H9 (cell line): Measurements from ENCODE around the gene MAP1LC3C. TPM values are rescaled to one million over a fixed set of nuclear protein-coding genes. Genes with fewer than 3 reads are reported as not detected.

Source experiments
- DNase-seq: peaks from one replicate; pipeline ENCODE4 v3.0.0-alpha.2; 2017
- H2AFZ ChIP-seq: one replicate; pipeline ENCODE4 v1.6.1; 2013; ENCODE audit warnings: mild to moderate bottlenecking, low read length, control low read depth, moderate library complexity
- H2AK5ac ChIP-seq: 2 replicates; pipeline ENCODE4 v1.6.1; 2013; ENCODE audit warnings: low read length, control low read depth, mixed read lengths; ENCODE audit not compliant: insufficient read length
- H2BK120ac ChIP-seq: one replicate; pipeline ENCODE4 v1.6.1; 2013; ENCODE audit warnings: low read depth, mild to moderate bottlenecking, low read length, control low read depth, inconsistent platforms; ENCODE audit not compliant: poor library complexity, severe bottlenecking
- H2BK12ac ChIP-seq: 2 replicates; pipeline ENCODE4 v1.6.1; 2013; ENCODE audit warnings: low read length, control low read depth, mixed read lengths, low read depth; ENCODE audit not compliant: insufficient read length
- H2BK15ac ChIP-seq: 2 replicates; pipeline ENCODE4 v1.6.1; 2013; ENCODE audit warnings: low read depth, low read length, control low read depth
- H2BK20ac ChIP-seq: one replicate; pipeline ENCODE4 v1.6.1; 2013; ENCODE audit warnings: low read depth, mild to moderate bottlenecking, low read length, control low read depth, inconsistent platforms; ENCODE audit not compliant: poor library complexity, severe bottlenecking
- H2BK5ac ChIP-seq: 2 replicates; pipeline ENCODE4 v1.6.1; 2013; ENCODE audit warnings: low read length, control low read depth, mixed read lengths; ENCODE audit not compliant: insufficient read length
- H3K14ac ChIP-seq: 2 replicates; pipeline ENCODE4 v1.6.1; 2013; ENCODE audit warnings: low read length, control low read depth; ENCODE audit not compliant: insufficient read depth
- H3K18ac ChIP-seq: 2 replicates; pipeline ENCODE4 v1.6.1; 2013; ENCODE audit warnings: low read depth, mild to moderate bottlenecking, mixed read lengths, low read length, control low read depth; ENCODE audit not compliant: insufficient read length
- H3K23ac ChIP-seq: 2 replicates; pipeline ENCODE4 v1.6.1; 2013; ENCODE audit warnings: low read length, control low read depth, mixed read lengths, low read depth; ENCODE audit not compliant: insufficient read length
- H3K23me2 ChIP-seq: 2 replicates; pipeline ENCODE4 v1.6.1; 2013; ENCODE audit warnings: low read depth, mild to moderate bottlenecking, mixed read lengths, low read length, control low read depth; ENCODE audit not compliant: insufficient read length, poor library complexity, severe bottlenecking
- H3K27ac ChIP-seq: 2 replicates; pipeline ENCODE4 v1.5.1; 2013; ENCODE audit warnings: low read length, control low read depth, mixed read lengths, low read depth; ENCODE audit not compliant: insufficient read length
- H3K27me3 ChIP-seq: 2 replicates; pipeline ENCODE4 v1.6.1; 2013; ENCODE audit warnings: low read length, control low read depth, inconsistent platforms; ENCODE audit not compliant: insufficient read depth
- H3K4ac ChIP-seq: 2 replicates; pipeline ENCODE4 v1.6.1; 2013; ENCODE audit warnings: low read depth, mild to moderate bottlenecking, control low read depth, inconsistent platforms, low read length, moderate library complexity
- H3K4me1 ChIP-seq: 2 replicates; pipeline ENCODE4 v1.6.1; 2013; ENCODE audit warnings: low read length, control low read depth, inconsistent platforms; ENCODE audit not compliant: insufficient read depth
- H3K4me2 ChIP-seq: 2 replicates; pipeline ENCODE4 v1.6.1; 2013; ENCODE audit warnings: low read length, control low read depth, mixed read lengths; ENCODE audit not compliant: insufficient read length, insufficient read depth
- H3K56ac ChIP-seq: 2 replicates; pipeline ENCODE4 v1.6.1; 2013; ENCODE audit warnings: low read depth, mild to moderate bottlenecking, mixed read lengths, low read length, control low read depth; ENCODE audit not compliant: insufficient read length
- H3K79me1 ChIP-seq: 2 replicates; pipeline ENCODE4 v1.6.1; 2013; ENCODE audit warnings: low read depth, mild to moderate bottlenecking, moderate library complexity, low read length, control low read depth, inconsistent platforms; ENCODE audit not compliant: insufficient read depth, poor library complexity, severe bottlenecking
- H3K79me2 ChIP-seq: 2 replicates; pipeline ENCODE4 v1.6.1; 2013; ENCODE audit warnings: low read length, control low read depth, inconsistent platforms; ENCODE audit not compliant: insufficient read depth
- H3K9ac ChIP-seq: 2 replicates; pipeline ENCODE4 v1.6.1; 2013; ENCODE audit warnings: low read length, control low read depth, mixed read lengths; ENCODE audit not compliant: insufficient read length; ENCODE audit errors: extremely low read depth
- H3K9me3 ChIP-seq: one replicate; pipeline ENCODE4 v1.6.1; 2013; ENCODE audit warnings: low read depth, low read length, inconsistent platforms; ENCODE audit not compliant: control insufficient read depth
- H3T11ph ChIP-seq: one replicate; pipeline ENCODE4 v1.6.1; 2013; ENCODE audit warnings: mild to moderate bottlenecking, low read length, control low read depth, inconsistent platforms
- H4K20me1 ChIP-seq: one replicate; pipeline ENCODE4 v1.6.1; 2013; ENCODE audit not compliant: control insufficient read depth, insufficient read length, insufficient read depth
- H4K5ac ChIP-seq: 2 replicates; pipeline ENCODE4 v1.6.1; 2013; ENCODE audit warnings: low read depth, mild to moderate bottlenecking, mixed read lengths, low read length, control low read depth; ENCODE audit not compliant: insufficient read length
- H4K8ac ChIP-seq: replicated peaks from 2 replicates; pipeline ENCODE4 v1.6.1; 2013; ENCODE audit warnings: low read length, control low read depth, mixed read lengths, low read depth; ENCODE audit not compliant: insufficient read length
- H4K91ac ChIP-seq: 2 replicates; pipeline ENCODE4 v1.6.1; 2013; ENCODE audit warnings: low read depth, mild to moderate bottlenecking, moderate library complexity, mixed read lengths, low read length, control low read depth; ENCODE audit not compliant: insufficient read length
- H3K27ac Mint-ChIP-seq, 3 experiments: 2 replicates in 2 of 3; 3 replicates in 1 of 3; pipeline ENCODE4 v1.8.0; 2020 to 2021; ENCODE audit warnings: mixed read lengths in 3 of 3, mild to moderate bottlenecking in 1 of 3, moderate library complexity in 1 of 3
- H3K27me3 Mint-ChIP-seq: 2 replicates; pipeline ENCODE4 v1.8.0; 2021; ENCODE audit warnings: low read depth, mild to moderate bottlenecking, moderate library complexity, mixed read lengths
- H3K36me3 Mint-ChIP-seq, 3 experiments: 2 replicates in 2 of 3; 3 replicates in 1 of 3; pipeline ENCODE4 v1.8.0; 2020 to 2021; ENCODE audit warnings: low read depth in 3 of 3, mixed read lengths in 3 of 3; ENCODE audit not compliant: insufficient read depth in 1 of 3
- H3K4me1 Mint-ChIP-seq, 2 experiments: 2 replicates each; pipeline ENCODE4 v1.8.0; 2020; ENCODE audit warnings: mixed read lengths in 2 of 2
- H3K4me3 Mint-ChIP-seq, 2 experiments: 2 replicates in 1 of 2; 3 replicates in 1 of 2; pipeline ENCODE4 v1.8.0; 2020 to 2021; ENCODE audit warnings: mild to moderate bottlenecking in 2 of 2, mixed read lengths in 2 of 2, moderate library complexity in 1 of 2
- H3K9me3 Mint-ChIP-seq, 2 experiments: 2 replicates in 1 of 2; 3 replicates in 1 of 2; pipeline ENCODE4 v1.8.0; 2020; ENCODE audit warnings: mild to moderate bottlenecking in 2 of 2, mixed read lengths in 2 of 2, moderate library complexity in 1 of 2
- CTCF ChIP-seq: fragments of 200-600 bp; sonication (generic); conservative IDR thresholded peaks from 3 replicates; pipeline ENCODE4 v1.8.0; 2021; ENCODE audit warnings: antibody characterized with exemption, mild to moderate bottlenecking
- WGBS: extraction: QIAGEN DNeasy Blood & Tissue Kit; methylation state at CpG from one replicate; pipeline ENCODE4 v1.1.7; 2013; ENCODE audit warnings: missing lambda C conversion rate, low lambda C conversion rate, mixed read lengths; ENCODE audit not compliant: insufficient read length; ENCODE audit errors: extremely low coverage; 5-methylcytosine and 5-hydroxymethylcytosine counted together
- total RNA-seq: library from RNA; stranded (reverse); gene quantifications from 2 replicates; pipeline ENCODE4 v1.2.1, GENCODE V29; 2021

The MAP1LC3C gene
- total RNA-seq, 1 experiment from 2014 or later: 3.6 TPM

GRCh38 chr1:241962153-241962552 lies 36.7 kb downstream of the MAP1LC3C start:
- no peak overlapping the region for H3K4me3 Mint-ChIP-seq
- Histone ChIP-seq H3K23ac (no peak overlapping the region), H3K23me2 (no peaks in the 10 kb centered on the region), H4K91ac (no peak overlapping the region), H3K79me2 (no peaks in the 10 kb centered on the region), H2BK15ac (no peak overlapping the region), H4K8ac (no peak overlapping the region), H2BK12ac (no peak overlapping the region), H3K4me2 (no peak overlapping the region), H3K18ac (no peak overlapping the region), H2BK120ac (no peak overlapping the region), H2BK5ac (no peak overlapping the region), H3K56ac (no peak overlapping the region), H3K27me3 (no peaks in the 10 kb centered on the region), H2BK20ac (no peak overlapping the region), H3K4ac (no peak overlapping the region), H3K9me3 (no peaks in the 10 kb centered on the region), H3K79me1 (no peaks in the 10 kb centered on the region), H4K20me1 (no peaks in the 10 kb centered on the region), H3K27ac (no peak overlapping the region), H4K5ac (no peak overlapping the region), H2AK5ac (no peak overlapping the region), H3T11ph (no peak overlapping the region), H2AFZ (no peak overlapping the region), H3K4me1 (no peaks in the 10 kb centered on the region), H3K14ac (no peak overlapping the region), H3K9ac (no peak overlapping the region)
- H3K27ac Mint-ChIP-seq: no peak overlapping the region
- WGBS: no CpG with 5 or more reads among the region's 2 CpGs
- TF ChIP-seq CTCF: no peak
- no peaks in the 10 kb centered on the region for H3K36me3 Mint-ChIP-seq
- no peak for DNase-seq
- no peaks in the 10 kb centered on the region for H3K4me1 Mint-ChIP-seq
- no peaks in the 10 kb centered on the region for H3K9me3 Mint-ChIP-seq
- no peaks in the 10 kb centered on the region for H3K27me3 Mint-ChIP-seq
